Measurements from ENCODE around the gene NPC1. TPM values are rescaled to one million over a fixed set of nuclear protein-coding genes. Genes with fewer than 3 reads are reported as not detected.

The NPC1 gene
- total RNA-seq, 2 donors from 2014 or later, result 28.1 to 39.7 TPM

DNA sequence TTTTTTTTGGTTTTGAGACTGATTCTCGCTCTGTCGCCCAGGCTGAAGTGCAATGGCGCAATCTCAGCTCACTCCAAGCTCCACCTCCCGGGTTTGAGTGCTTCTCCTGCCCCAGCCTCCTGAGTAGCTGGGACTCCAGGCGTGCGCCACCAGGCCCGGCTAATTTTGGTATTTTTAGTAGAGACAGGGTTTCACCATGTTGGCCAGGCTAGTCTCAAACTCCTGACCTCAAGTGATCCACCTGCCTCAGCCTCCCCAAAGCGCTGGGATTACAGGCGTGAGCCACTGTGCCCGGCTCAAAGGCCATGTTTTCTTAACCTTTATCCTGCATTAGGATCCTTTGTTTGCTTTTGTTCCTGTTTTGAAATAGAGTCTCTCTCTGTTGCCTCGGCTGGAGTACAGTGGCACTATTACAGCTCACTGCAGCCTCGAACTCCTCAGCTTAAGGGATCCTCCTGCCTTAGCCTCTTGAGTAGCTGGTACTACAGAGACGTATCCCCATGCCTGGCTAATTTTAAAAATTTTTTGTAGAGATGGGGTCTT, 41.0 kb downstream of the NPC1 start:
- Mint-ChIP-seq H3K9me3 (no peaks in the 10 kb centered on the region), H3K27ac (peak overlapping the region in 1 of 2 donors; percentile 22), H3K36me3 (peaks cover 16 to 19% of the 10 kb centered on the region in 2 donors)
- ATAC-seq (no peak), DNase-seq (ENCODE audit: low spot score in 2 of 2) (no peak)

DNA sequence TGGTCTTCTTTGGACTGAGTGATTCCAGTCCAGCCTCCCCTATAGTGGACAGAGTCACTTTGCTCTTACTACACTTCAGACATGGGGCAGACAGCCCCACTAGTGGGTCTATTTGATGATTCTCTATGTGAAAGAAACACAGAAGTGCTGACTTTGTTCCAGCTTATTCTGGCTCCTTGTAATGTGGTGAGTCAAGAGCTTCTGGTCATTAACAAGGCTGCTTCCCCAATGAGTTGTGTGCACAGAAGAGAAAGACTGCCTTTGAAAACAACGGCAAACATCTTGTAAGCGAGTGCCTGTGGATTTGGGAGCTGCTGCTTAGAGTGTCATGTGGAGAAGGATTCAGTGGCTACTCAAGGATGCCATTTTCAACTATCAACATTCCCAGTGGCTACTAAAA, 43.8 kb downstream of the NPC1 start:
- ATAC-seq, result no peak
- H3K36me3 Mint-ChIP-seq, result peaks cover 20 to 35% of the 10 kb centered on the region in 2 donors
- H3K9me3 Mint-ChIP-seq, result no peaks in the 10 kb centered on the region
- H3K27ac Mint-ChIP-seq, result no peak overlapping the region
- no peak for DNase-seq (ENCODE audit: low spot score in 2 of 2)

DNA sequence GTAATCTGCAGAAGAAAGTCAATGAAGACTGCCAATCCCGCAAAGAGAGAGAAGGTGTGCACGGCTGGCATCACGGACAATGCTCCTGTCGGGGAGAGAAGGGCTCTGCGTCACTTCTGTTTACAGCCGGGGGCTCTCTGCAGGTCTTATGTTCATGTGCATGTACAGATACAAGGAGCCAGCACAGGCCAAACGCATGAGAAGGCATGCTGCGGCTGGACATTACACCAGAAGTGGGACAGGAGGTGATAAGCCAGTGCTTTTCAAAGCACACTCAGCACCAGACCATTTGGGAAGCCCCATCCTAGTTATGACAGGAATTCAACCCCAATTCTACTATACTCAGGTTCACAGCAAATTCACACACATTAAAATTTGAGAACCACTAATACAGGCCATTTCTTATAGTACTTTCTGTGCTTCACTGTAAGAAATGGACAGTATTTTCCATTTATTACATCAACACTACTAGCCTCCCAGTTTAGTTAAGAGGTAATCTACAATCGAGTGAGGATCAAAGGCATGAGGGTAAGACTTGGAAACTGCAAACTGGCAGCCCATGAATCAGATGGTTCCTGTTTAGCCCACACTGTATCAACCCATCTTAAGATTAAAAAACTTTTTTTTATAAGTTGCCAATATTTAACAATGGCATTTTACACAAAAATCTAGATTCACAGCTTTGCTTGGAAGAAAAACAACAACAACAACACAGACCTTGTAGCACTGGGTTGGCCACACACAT, 44.8 kb downstream of the NPC1 start:
- H3K9me3 Mint-ChIP-seq, result no peaks in the 10 kb centered on the region
- H3K27ac Mint-ChIP-seq, result peak overlapping the region; percentile 72 to 94
- peaks cover 20 to 35% of the 10 kb centered on the region in 2 donors for H3K36me3 Mint-ChIP-seq
- no peak for DNase-seq (ENCODE audit: low spot score in 2 of 2)
- ATAC-seq, result peak; percentile 47 to 68

DNA sequence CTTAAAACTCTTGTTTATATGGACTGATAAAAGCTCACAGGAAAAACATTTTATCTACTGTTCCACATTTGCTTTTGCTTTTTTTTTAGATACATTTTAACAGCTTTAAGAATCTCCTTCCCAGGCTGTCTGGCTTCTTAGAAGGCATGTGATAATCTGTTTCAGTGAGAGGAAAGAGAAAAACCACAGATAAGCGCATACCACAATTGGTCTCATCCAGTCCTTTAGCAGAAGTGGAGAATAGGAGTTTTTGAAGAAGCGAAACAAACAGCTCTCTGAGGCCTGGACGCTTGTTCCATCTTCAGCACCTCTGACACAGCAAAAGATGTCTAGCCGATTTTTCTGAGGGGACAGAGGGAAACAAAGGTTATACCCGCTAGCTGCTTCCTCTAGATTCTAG, 45.4 kb downstream of the NPC1 start:
- H3K27ac Mint-ChIP-seq, result peak overlapping the region; percentile 72 to 94
- H3K9me3 Mint-ChIP-seq, result no peaks in the 10 kb centered on the region
- peaks cover 20 to 35% of the 10 kb centered on the region in 2 donors for H3K36me3 Mint-ChIP-seq
- DNase-seq (ENCODE audit: low spot score in 2 of 2) (no peak), ATAC-seq (peak; percentile 52 to 69)

DNA sequence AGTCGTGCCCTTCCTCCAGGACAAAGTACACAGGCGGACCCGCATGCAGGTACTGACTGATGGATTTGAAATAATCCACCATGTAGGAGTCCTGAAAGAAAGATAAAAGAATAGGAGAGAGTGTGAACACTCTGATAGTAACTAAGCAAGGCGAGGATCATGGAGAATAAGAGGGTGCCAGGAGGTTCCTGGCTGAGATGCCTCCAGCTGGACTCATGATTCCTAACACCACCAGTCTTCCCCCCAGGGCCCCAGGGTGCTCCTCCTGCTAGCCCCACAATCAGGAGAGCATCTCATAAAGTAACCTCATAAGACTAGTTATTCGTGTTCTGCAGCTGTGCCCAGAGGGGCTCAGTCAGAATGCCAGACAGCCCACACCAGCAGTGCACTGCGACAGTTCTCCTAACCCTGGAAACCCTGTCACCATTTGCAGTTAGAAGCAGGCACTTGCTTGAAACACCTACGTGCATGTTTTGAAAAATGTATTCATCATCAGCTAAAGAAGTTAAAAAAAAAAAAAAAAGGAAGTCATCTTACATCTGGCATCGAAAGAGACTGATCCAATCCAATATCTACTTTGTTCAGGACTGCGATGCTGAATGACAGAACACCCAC, 46.3 kb downstream of the NPC1 start:
- Mint-ChIP-seq H3K9me3 (no peaks in the 10 kb centered on the region), H3K36me3 (peaks cover 20 to 35% of the 10 kb centered on the region in 2 donors), H3K27ac (peak overlapping the region; percentile 72 to 94)
- DNase-seq (ENCODE audit: low spot score in 2 of 2), result no peak
- peak in 1 of 2 donors; percentile 50 for ATAC-seq

DNA sequence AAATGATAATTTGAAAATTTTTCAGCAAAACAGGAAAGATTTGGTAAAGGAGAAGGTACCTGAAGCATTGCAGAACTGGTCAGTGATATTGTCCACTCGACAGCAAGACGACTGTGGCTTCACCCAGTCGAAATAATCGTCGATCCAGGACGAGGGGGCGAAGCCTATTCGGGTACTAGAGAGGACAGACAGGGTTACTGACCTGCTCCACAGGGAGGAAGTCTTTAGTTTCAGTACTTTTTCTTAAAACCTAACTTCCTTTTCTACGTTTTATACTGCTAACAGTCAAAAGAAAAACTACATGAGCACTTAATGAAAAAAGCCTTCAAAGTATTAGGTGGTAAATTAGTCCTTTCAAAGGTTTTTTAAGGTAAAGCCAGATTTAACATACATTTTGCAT, 47.0 kb downstream of the NPC1 start:
- Mint-ChIP-seq H3K27ac (peak overlapping the region; percentile 38 to 72), H3K9me3 (no peaks in the 10 kb centered on the region), H3K36me3 (peaks cover 20 to 35% of the 10 kb centered on the region in 2 donors)
- no peak for ATAC-seq
- no peak for DNase-seq (ENCODE audit: low spot score in 2 of 2)

DNA sequence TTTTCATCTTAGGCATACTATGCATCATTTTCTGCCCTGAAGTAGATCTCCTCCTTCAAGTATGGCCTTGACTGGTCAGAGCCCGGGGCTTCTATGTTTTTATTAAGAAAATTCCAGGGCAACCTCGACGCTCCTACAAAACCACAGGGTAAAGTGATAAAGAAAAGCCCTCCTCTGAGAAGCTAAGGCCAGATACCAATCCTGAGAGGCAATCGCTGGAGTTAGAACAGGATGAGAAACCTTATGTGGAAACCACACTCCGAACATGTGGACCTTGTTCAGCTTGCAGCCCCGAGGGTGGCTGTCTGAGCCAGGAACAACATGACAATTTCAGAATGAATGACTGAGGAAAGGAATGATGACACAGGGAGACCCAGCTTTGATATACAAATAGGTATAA, 47.4 kb downstream of the NPC1 start:
- no peak for ATAC-seq
- no peak for DNase-seq (ENCODE audit: low spot score in 2 of 2)
- Mint-ChIP-seq H3K36me3 (peaks cover 20 to 35% of the 10 kb centered on the region in 2 donors), H3K9me3 (no peaks in the 10 kb centered on the region), H3K27ac (peak overlapping the region in 1 of 2 donors; percentile 38)

DNA sequence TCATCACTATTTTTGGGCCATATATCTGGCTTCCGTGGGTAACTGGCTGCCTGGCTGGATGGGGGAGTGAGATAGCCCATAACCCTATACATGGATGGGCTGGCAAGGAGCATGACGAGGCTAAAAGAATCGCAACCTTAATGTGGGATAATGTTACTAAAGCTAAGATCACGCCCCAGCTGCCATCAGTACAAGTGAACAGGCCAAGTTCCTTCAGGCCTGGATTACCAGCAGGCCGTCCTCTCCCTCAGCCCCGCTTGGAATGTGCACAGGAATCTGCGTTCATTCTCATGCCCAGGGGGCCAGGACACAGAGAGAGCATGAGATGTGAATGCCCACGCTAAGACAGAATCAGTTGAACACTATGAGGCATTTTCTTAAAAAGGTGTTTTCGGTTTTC, 48.3 kb downstream of the NPC1 start:
- H3K27ac Mint-ChIP-seq, result no peak overlapping the region
- no peak for DNase-seq (ENCODE audit: low spot score in 2 of 2)
- H3K36me3 Mint-ChIP-seq, result peaks cover 20 to 35% of the 10 kb centered on the region in 2 donors
- no peak for ATAC-seq
- H3K9me3 Mint-ChIP-seq, result no peaks in the 10 kb centered on the region

DNA sequence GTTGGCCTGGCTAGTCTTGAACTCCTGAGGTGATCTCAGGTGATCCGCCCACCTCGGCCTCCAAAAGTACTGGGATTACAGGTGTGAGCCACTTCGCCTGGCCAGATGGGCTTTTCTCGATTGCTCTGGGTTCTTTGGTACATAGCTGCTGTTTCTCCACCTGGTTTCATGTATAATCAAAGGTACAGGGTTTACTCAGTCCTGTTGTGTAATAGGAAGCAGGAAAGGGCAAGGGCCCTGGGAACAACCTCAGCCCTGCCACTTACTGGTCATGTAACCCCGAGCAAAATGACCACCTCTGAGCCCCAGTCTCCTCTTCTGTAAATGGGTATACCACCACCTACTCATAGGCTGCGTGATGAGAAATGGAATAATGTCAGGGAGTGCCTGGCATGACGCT, 49.0 kb downstream of the NPC1 start:
- peak overlapping the region in 1 of 2 donors; percentile 62 for H3K27ac Mint-ChIP-seq
- no peaks in the 10 kb centered on the region for H3K9me3 Mint-ChIP-seq
- H3K36me3 Mint-ChIP-seq, result peaks cover 15 to 30% of the 10 kb centered on the region in 2 donors
- DNase-seq (ENCODE audit: low spot score in 2 of 2) (no peak), ATAC-seq (peak in 1 of 2 donors; percentile 26)

DNA sequence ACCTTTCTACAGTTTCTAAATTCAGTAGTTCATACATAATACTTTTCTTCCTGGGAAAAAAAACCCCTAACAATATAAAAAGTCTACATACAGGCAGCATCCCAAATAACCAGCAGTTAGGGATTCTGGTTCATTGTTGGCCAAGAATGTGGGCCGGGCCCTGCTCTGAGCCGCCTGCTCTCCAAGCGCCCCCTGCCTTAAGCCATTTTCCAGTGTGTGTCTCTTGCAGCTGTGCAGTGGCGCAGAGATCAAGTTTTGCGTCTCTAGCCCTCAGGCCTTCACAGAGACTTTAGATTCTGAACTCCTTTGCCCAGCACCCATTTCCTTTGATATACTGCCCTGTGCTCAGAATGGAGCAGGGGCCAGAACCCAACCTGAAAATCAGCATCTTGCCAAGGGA, 50.1 kb downstream of the NPC1 start:
- no peak for ATAC-seq
- Mint-ChIP-seq H3K36me3 (peaks cover 13 to 25% of the 10 kb centered on the region in 2 donors), H3K9me3 (no peaks in the 10 kb centered on the region), H3K27ac (no peak overlapping the region)
- DNase-seq (ENCODE audit: low spot score in 2 of 2), result no peak

DNA sequence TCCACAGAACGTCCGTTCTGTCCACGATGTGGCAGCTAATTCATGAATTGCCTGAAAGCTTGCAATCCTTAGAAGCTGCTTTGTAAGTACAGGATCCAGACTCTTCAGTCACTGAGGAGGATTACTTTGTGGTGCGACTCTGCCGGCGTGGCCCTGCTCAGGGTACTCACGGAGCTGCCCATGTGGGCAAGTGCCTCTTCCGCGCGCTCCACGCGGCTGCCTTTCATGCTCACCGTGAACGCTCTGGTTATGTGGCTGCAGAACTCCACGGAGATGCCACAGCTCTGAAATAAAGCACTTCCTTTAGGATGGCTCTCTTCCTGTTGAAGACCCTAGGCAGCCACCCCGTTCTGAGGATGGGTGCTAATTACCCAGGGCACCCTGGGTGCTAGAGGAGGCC, 52.0 kb downstream of the NPC1 start:
- H3K9me3 Mint-ChIP-seq, result no peaks in the 10 kb centered on the region
- DNase-seq (ENCODE audit: low spot score in 2 of 2), result no peak
- H3K36me3 Mint-ChIP-seq, result peaks cover 3 to 11% of the 10 kb centered on the region in 2 donors
- H3K27ac Mint-ChIP-seq, result peak overlapping the region in 1 of 2 donors; percentile 7
- ATAC-seq, result no peak

DNA sequence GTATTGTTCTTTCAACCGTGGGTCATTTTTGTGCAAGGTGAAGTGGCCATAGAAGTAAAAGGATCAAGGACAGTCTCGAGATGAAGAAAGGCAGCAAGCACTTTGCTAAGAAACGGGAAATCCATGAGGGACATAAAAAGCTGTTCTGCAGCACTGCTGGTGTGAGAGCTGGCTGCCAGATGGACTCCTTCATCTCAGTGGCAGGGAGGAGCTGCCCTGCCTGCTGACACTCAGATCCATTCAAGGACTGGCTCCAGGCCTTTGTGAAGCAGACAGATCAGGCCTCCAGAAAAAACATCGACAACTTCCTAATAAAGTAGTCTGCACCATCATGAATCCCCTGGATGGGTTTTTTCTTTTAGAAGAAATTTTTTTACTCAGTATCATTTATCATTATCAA, 53.5 kb downstream of the NPC1 start:
- no peak for DNase-seq (ENCODE audit: low spot score in 2 of 2)
- ATAC-seq, result no peak
- Mint-ChIP-seq H3K9me3 (no peaks in the 10 kb centered on the region), H3K36me3 (peaks cover 7 to 11% of the 10 kb centered on the region in 2 donors), H3K27ac (peak overlapping the region; percentile 27 to 73)

DNA sequence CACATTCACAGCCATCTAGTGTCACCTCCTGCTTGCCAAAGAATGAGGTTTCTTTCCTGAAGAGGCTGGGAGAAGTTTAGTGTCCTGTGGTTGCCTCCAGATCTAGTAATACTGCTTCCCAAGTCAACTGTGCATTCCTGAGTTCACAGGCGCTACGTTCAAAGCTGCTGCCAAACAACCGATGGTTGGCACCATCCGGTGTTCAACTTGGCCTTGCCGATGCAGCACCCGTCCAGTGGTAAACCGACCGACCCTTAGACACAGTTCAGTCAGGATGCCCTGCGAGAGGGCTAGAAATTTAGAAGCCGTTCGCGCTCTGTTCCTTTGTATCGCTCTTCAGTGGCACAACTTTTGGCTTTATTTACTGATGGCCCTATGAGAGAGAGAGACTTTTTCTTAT, 54.4 kb downstream of the NPC1 start:
- peaks cover 7 to 11% of the 10 kb centered on the region in 2 donors for H3K36me3 Mint-ChIP-seq
- H3K27ac Mint-ChIP-seq, result peak overlapping the region in 1 of 2 donors; percentile 27
- no peak for ATAC-seq
- no peaks in the 10 kb centered on the region for H3K9me3 Mint-ChIP-seq
- DNase-seq (ENCODE audit: low spot score in 2 of 2), result no peak

DNA sequence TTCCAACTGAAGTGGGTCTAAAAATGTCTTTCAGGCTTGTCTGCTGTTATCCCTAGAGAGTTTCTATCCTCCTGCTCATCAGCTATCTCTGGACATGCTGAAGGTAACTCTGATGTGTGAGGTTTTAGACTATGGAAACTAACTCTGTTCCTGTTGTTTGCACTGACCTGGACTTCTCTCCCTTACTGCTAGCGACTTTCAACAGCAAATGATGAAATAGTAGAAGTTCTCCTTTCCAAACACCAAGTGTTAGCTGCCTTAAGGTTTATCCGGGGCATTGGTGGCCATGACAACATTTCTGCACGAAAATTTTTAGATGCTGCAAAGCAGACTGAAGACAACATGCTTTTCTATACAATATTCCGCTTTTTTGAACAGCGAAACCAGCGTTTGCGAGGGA, 56.1 kb downstream of the NPC1 start:
- no peak for DNase-seq (ENCODE audit: low spot score in 2 of 2)
- Mint-ChIP-seq H3K27ac (peak overlapping the region; percentile 6 to 68), H3K36me3 (peaks cover 7 to 17% of the 10 kb centered on the region in 2 donors), H3K9me3 (no peaks in the 10 kb centered on the region)
- no peak for ATAC-seq

DNA sequence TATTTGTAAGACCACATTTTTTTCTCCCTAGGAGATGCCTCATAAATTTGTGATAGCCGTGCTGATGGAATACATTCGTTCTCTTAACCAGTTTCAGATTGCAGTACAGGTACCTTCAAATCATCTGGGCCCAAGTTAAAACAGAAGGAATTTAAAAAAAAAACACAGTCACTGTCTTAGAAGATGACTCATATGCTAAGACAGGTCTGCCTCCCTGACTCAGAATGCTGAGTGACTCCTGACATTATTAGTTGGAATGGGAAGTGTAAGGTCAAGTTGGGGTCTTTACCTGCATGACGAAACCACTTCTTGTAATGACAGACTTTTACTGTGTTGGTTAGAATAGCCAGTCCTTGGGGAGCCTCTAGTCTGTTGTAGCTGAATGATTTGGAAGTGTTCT, 56.7 kb downstream of the NPC1 start:
- H3K36me3 Mint-ChIP-seq, result peaks cover 7 to 17% of the 10 kb centered on the region in 2 donors
- DNase-seq (ENCODE audit: low spot score in 2 of 2), result no peak
- H3K27ac Mint-ChIP-seq, result peak overlapping the region; percentile 31 to 68
- ATAC-seq, result peak; percentile 81 to 94
- no peaks in the 10 kb centered on the region for H3K9me3 Mint-ChIP-seq

DNA sequence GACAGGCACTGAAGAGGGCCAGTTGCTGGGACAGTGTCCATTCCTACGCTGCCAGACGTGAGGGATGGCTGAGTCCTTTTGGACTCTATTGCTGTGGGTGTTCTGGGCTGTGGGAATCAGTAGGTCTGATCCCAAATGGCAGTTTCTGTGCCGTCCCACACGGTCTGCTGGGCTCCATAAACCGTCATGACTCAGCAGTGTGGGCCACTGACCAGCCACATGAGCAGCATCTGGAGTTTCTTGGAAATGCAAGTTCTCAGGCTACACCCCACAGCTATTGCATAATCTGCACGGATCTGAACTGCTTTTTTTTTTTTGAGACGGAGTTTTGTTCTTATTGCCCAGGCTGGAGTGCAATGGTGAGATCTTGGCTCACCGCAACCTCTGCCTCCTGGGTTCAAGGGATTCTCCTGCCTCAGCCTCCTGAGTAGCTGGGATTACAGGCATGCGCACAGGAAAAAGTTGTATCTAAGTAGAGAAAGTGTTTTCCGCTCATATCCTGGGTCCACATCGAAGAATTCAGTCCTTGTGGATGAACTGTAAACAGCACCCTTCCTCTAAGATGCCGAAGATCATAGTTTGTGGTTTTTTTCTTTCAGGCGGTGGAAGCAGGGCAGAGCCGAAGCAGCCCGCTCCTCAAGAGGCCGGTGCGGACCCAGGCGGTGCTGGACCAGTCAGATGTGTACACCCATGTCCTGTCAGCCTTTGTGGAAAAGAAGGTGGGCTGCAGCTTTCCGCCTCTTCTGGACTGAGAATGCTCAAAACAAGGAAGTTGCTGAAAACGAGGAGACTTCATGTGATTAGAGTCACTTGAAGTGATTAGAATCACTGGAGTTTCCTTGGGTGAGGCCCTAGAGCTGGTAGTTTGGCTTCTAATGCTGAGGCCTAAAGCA, 57.5 kb downstream of the NPC1 start:
- Mint-ChIP-seq H3K9me3 (no peaks in the 10 kb centered on the region), H3K27ac (peak overlapping the region; percentile 68 to 85), H3K36me3 (peaks cover 7 to 17% of the 10 kb centered on the region in 2 donors)
- no peak for ATAC-seq
- DNase-seq (ENCODE audit: low spot score in 2 of 2), result no peak

Data from activated naive CD4-positive, alpha-beta T cell treated with anti-CD3 and anti-CD28 coated beads, Interleukin-2, amount 50 U/mL, for 72 hours (primary cell).